HEK293 (cell line): ENCODE results near the gene FIP1L1.
"Not testable (repeated sequence)": the region's sequence is repeated elsewhere in the genome, so short reads cannot be mapped to it uniquely, and the experiment has no call there.

Experiments
- CTCF ChIA-PET: fragments of 350-600 bp; formaldehyde crosslinking; extraction: SDS; loops from one replicate; lab custom pipeline; 2021; ENCODE audit warnings: antibody characterized with exemption; lab: Yijun Ruan, JAX
- POLR2A ChIA-PET: fragments of 300-600 bp; formaldehyde crosslinking; extraction: SDS; loops from one replicate; lab custom pipeline; 2020; ENCODE audit warnings: antibody characterized with exemption, inconsistent platforms; lab: Yijun Ruan, JAX
- H3K27ac ChIP-seq: fragments of 200-500 bp; sonication (Bioruptor generic); 2 replicates; pipeline ENCODE4 v1.5.1; 2014; ENCODE audit warnings: low read depth, low read length, control low read depth, inconsistent platforms; ENCODE audit errors: extremely low read depth
- H3K36me3 ChIP-seq, 2 experiments: fragments of 200-500 bp in 1 of 2; sonication (Bioruptor generic) in 1 of 2; 1 replicate in 1 of 2; 2 replicates in 1 of 2; pipeline ENCODE4 v1.5.1; 2014 to 2017; ENCODE audit warnings: inconsistent platforms in 2 of 2, low read length in 2 of 2; ENCODE audit not compliant: control insufficient read depth in 2 of 2, insufficient read depth in 1 of 2
- H3K4me1 ChIP-seq: fragments of 200-500 bp; sonication (Bioruptor generic); 2 replicates; pipeline ENCODE4 v1.5.1; 2014; ENCODE audit warnings: mild to moderate bottlenecking, low read length, inconsistent platforms; ENCODE audit not compliant: control insufficient read depth, insufficient read depth
- H3K4me3 ChIP-seq: 2 replicates; pipeline ENCODE4 v1.5.1; 2011; ENCODE audit warnings: low read depth, mild to moderate bottlenecking, control low read depth, low read length, moderate library complexity
- H3K9me3 ChIP-seq: fragments of 200-500 bp; sonication (Bioruptor generic); 2 replicates; pipeline ENCODE4 v1.5.1; 2014; ENCODE audit warnings: low read depth, low read length, inconsistent platforms; ENCODE audit not compliant: control insufficient read depth, insufficient read depth
- KLF16 ChIP-seq: fragments of 450-650 bp; formaldehyde crosslinking; IDR thresholded peaks from 2 replicates; pipeline ENCODE4 v1.5.1; 2017; ENCODE audit warnings: missing biosample characterization, missing genetic modification characterization
- MYNN ChIP-seq: fragments of 450-650 bp; formaldehyde crosslinking; IDR thresholded peaks from 2 replicates; pipeline ENCODE4 v1.5.1; 2016; ENCODE audit warnings: missing biosample characterization, missing genetic modification characterization, borderline replicate concordance
- RBAK ChIP-seq: fragments of 450-650 bp; formaldehyde crosslinking; IDR thresholded peaks from 2 replicates; pipeline ENCODE4 v1.5.1; 2016; ENCODE audit warnings: missing biosample characterization, missing genetic modification characterization
- SCRT1 ChIP-seq: fragments of 450-650 bp; formaldehyde crosslinking; IDR thresholded peaks from 2 replicates; pipeline ENCODE4 v1.5.1; 2016; ENCODE audit warnings: missing biosample characterization, missing genetic modification characterization, borderline replicate concordance
- SP2 ChIP-seq: fragments of 450-650 bp; formaldehyde crosslinking; IDR thresholded peaks from 2 replicates; pipeline ENCODE4 v1.5.1; 2016; ENCODE audit warnings: missing biosample characterization, missing genetic modification characterization
- TCF7L2 ChIP-seq: IDR thresholded peaks from 2 replicates; pipeline ENCODE4 v1.6.1; 2011; ENCODE audit warnings: low read depth, mild to moderate bottlenecking, inconsistent platforms, low read length, moderate library complexity, borderline replicate concordance
- ZBTB21 ChIP-seq: fragments of 450-650 bp; formaldehyde crosslinking; IDR thresholded peaks from 2 replicates; pipeline ENCODE4 v1.5.1; 2017; ENCODE audit warnings: missing biosample characterization, missing genetic modification characterization
- ZFP69B ChIP-seq: fragments of 450-650 bp; formaldehyde crosslinking; IDR thresholded peaks from 2 replicates; pipeline ENCODE4 v1.5.1; 2016; ENCODE audit warnings: missing biosample characterization, missing genetic modification characterization
- ZNF10 ChIP-seq: fragments of 450-650 bp; formaldehyde crosslinking; IDR thresholded peaks from 2 replicates; pipeline ENCODE4 v1.5.1; 2017; ENCODE audit warnings: missing biosample characterization, missing genetic modification characterization
- ZNF138 ChIP-seq: fragments of 450-650 bp; formaldehyde crosslinking; IDR thresholded peaks from 2 replicates; pipeline ENCODE4 v1.5.1; 2016; ENCODE audit warnings: missing biosample characterization, missing genetic modification characterization, borderline replicate concordance
- ZNF16 ChIP-seq: fragments of 450-650 bp; formaldehyde crosslinking; IDR thresholded peaks from 2 replicates; pipeline ENCODE4 v1.5.1; 2016; ENCODE audit warnings: low read depth, missing biosample characterization, missing genetic modification characterization
- ZNF174 ChIP-seq: fragments of 450-650 bp; formaldehyde crosslinking; IDR thresholded peaks from 2 replicates; pipeline ENCODE4 v1.5.0; 2017; ENCODE audit warnings: missing biosample characterization, mild to moderate bottlenecking, missing genetic modification characterization
- ZNF2 ChIP-seq: fragments of 450-650 bp; formaldehyde crosslinking; IDR thresholded peaks from 2 replicates; pipeline ENCODE4 v1.5.1; 2016; ENCODE audit warnings: missing biosample characterization, missing genetic modification characterization
- ZNF391 ChIP-seq: fragments of 450-650 bp; formaldehyde crosslinking; IDR thresholded peaks from 2 replicates; pipeline ENCODE4 v1.5.1; 2016; ENCODE audit warnings: low read depth, missing biosample characterization, missing genetic modification characterization, borderline replicate concordance
- ZNF488 ChIP-seq: fragments of 450-650 bp; formaldehyde crosslinking; IDR thresholded peaks from 2 replicates; pipeline ENCODE4 v1.5.1; 2016; ENCODE audit warnings: missing biosample characterization, missing genetic modification characterization
- ZNF514 ChIP-seq: fragments of 450-650 bp; formaldehyde crosslinking; IDR thresholded peaks from 2 replicates; pipeline ENCODE4 v1.5.1; 2016; ENCODE audit warnings: missing biosample characterization, missing genetic modification characterization
- ZNF529 ChIP-seq: fragments of 450-650 bp; formaldehyde crosslinking; IDR thresholded peaks from 2 replicates; pipeline ENCODE4 v1.5.1; 2017; ENCODE audit warnings: missing genetic modification characterization, missing biosample characterization; ENCODE audit not compliant: insufficient replicate concordance
- ZNF549 ChIP-seq: fragments of 450-650 bp; IDR thresholded peaks from 2 replicates; pipeline ENCODE4 v1.5.1; 2018; ENCODE audit warnings: missing biosample characterization, missing genetic modification characterization, mild to moderate bottlenecking, inconsistent platforms, moderate library complexity
- ZNF560 ChIP-seq: fragments of 450-650 bp; formaldehyde crosslinking; IDR thresholded peaks from 2 replicates; pipeline ENCODE4 v1.5.1; 2017; ENCODE audit warnings: missing biosample characterization, missing genetic modification characterization, borderline replicate concordance
- ZNF624 ChIP-seq: fragments of 450-650 bp; formaldehyde crosslinking; IDR thresholded peaks from 2 replicates; pipeline ENCODE4 v1.5.1; 2017; ENCODE audit warnings: missing biosample characterization, missing genetic modification characterization
- ZNF785 ChIP-seq: fragments of 450-650 bp; formaldehyde crosslinking; IDR thresholded peaks from 2 replicates; pipeline ENCODE4 v1.5.1; 2016; ENCODE audit warnings: missing biosample characterization, missing genetic modification characterization
- TF ChIP-seq, protein P1 (sequence below): fragments of 450-650 bp; formaldehyde crosslinking; IDR thresholded peaks from 2 replicates; pipeline ENCODE4 v1.5.1; 2016; ENCODE audit warnings: missing biosample characterization, missing genetic modification characterization
- TF ChIP-seq, protein P2 (sequence below): fragments of 450-650 bp; formaldehyde crosslinking; IDR thresholded peaks from 2 replicates; pipeline ENCODE4 v1.5.1; 2017; ENCODE audit warnings: missing biosample characterization, missing genetic modification characterization

Gene FIP1L1

DNA sequence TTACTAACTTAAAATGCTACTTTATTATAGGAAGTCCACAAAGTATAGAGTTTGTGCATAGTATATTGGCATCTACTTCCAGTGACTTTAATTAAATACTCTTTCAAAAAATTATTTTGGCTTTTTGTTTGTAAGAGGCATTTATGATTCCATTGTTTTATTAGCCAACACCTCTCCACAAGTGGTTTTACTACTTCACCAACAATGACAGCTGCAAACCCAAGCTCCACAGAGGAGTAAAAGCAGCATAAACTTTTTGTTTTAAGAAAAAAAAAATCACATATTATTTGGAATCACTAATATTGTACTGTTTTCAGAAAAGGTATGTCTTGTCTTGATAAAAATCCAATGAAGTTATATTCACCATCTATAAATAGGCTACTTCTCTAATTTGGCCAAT is 88.5 kb downstream of the FIP1L1 start:
- Histone ChIP-seq H3K36me3 (peaks cover 1 to 18% of the 10 kb centered on the region in 2 experiments; a peak in 1 of 3 replicates), H3K27ac (no peak overlapping the region), H3K4me3 (no peak overlapping the region), H3K9me3 (no peaks in the 10 kb centered on the region), H3K4me1 (no peaks in the 10 kb centered on the region)
- ChIA-PET CTCF (no interaction called here), POLR2A (no interaction called here)
- TF ChIP-seq ZNF785 (tag by site-specific recombination) = no peak
- no peak for TF ChIP-seq TCF7L2
- no peak for TF ChIP-seq ZNF138
- TF ChIP-seq ZNF560 = no peak
- no peak for TF ChIP-seq RBAK (tag by site-specific recombination)
- TF ChIP-seq ZNF391 (tag by site-specific recombination) = no peak
- no peak for TF ChIP-seq ZFP69B

DNA sequence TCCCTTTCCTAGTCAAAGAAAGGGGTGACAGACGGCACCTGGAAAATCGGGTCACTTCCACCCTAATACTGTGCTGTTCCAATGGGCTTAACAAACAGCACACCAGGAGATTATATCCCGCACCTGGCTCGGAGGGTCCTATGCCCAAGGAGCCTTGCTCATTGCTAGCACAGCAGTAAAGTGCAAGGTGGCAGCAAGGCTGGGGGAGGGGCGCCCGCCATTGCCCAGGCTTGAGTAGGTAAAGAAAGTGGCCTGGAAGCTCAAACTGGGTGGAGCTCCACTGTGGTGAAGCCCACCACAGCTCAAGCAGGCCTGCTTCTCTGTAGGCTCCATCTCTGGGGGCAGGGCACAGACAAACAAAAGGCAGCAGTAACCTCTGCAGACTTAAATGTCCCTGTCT is 89.1 kb downstream of the FIP1L1 start:
- CTCF ChIA-PET = not testable (repeated sequence)

GRCh38 chr4:53476232-53477037 is 99.0 kb downstream of the FIP1L1 start:
- H3K27ac ChIP-seq = no peak overlapping the region
- H3K4me3 ChIP-seq = no peak overlapping the region
- ChIA-PET POLR2A (no interaction called here), CTCF (interaction anchor here (0.8 to 1.3 kb wide), 2 partner anchors 10 to 16 kb away, joined by 3 to 4 read pairs; no protein-coding TSS in a partner anchor)
- no peaks in the 10 kb centered on the region for H3K9me3 ChIP-seq
- TF ChIP-seq SP2 = no peak
- no peak for TF ChIP-seq ZNF10 (tag by site-specific recombination)
- H3K36me3 ChIP-seq = peaks cover 0 to 4% of the 10 kb centered on the region in 2 experiments; a peak in 1 of 3 replicates
- H3K4me1 ChIP-seq = no peaks in the 10 kb centered on the region

More for the DNA sequence above, 89.1 kb downstream of the FIP1L1 start:
- H3K4me1 ChIP-seq, H3K9me3 ChIP-seq, H3K4me3 ChIP-seq, POLR2A ChIA-PET, H3K27ac ChIP-seq: not testable (repeated sequence)
- H3K36me3 ChIP-seq = peaks cover 0 to 11% of the 10 kb centered on the region in 2 experiments; a peak in 1 of 3 replicates

DNA sequence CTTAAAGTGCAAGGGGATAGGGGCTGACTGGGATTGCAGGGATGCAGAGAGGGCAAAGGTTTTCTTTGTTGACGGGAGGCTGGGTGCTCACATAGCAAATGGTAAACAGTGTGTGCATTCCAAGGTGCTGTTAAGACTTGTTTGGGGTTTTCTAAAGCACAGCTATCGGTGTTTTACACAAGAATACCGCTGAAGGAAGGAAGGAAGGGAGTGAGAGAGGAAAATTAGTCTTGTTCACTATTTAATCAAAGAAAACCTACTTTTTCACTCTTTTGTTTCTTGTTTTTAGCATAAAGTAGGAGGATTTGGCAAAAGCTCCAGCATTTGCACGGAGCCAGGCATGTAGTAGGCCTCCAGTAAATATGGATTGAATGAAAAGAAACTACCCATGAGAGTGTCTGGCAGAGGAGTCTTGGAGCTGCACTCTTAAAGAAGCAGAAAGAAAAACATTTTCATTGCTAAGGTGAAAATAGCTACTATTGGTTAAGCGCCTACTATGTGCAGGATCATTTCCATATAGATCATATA is 99.7 kb downstream of the FIP1L1 start:
- POLR2A ChIA-PET = no interaction called here
- CTCF ChIA-PET = interaction anchor here (0.8 to 1.3 kb wide), 3 partner anchors 9 to 17 kb away, joined by 3 to 4 read pairs (median 4); no protein-coding TSS in a partner anchor
- Histone ChIP-seq H3K27ac (no peak overlapping the region), H3K4me1 (no peaks in the 10 kb centered on the region), H3K9me3 (no peaks in the 10 kb centered on the region), H3K4me3 (no peak overlapping the region), H3K36me3 (peaks cover 0 to 4% of the 10 kb centered on the region in 2 experiments; a peak in 1 of 3 replicates)
- TF ChIP-seq ZNF174 (no peak), ZNF2 (no peak), MYNN (no peak), SCRT1 (no peak), ZNF549 (tag by site-specific recombination) (no peak), ZBTB21 (tag by site-specific recombination) (no peak), ZNF514 (tag by site-specific recombination) (no peak), KLF16 (tag by site-specific recombination) (no peak), ZNF16 (tag by site-specific recombination) (no peak), ZNF488 (tag by site-specific recombination) (no peak), ZNF624 (tag by site-specific recombination) (no peak), ZNF529 (no peak)
- TF ChIP-seq, protein P1, sequence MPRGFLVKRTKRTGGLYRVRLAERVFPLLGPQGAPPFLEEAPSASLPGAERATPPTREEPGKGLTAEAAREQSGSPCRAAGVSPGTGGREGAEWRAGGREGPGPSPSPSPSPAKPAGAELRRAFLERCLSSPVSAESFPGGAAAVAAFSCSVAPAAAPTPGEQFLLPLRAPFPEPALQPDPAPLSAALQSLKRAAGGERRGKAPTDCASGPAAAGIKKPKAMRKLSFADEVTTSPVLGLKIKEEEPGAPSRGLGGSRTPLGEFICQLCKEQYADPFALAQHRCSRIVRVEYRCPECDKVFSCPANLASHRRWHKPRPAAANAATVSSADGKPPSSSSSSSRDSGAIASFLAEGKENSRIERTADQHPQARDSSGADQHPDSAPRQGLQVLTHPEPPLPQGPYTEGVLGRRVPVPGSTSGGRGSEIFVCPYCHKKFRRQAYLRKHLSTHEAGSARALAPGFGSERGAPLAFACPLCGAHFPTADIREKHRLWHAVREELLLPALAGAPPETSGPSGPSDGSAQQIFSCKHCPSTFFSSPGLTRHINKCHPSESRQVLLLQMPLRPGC (tag by site-specific recombination) = no peak
- TF ChIP-seq, protein P2, sequence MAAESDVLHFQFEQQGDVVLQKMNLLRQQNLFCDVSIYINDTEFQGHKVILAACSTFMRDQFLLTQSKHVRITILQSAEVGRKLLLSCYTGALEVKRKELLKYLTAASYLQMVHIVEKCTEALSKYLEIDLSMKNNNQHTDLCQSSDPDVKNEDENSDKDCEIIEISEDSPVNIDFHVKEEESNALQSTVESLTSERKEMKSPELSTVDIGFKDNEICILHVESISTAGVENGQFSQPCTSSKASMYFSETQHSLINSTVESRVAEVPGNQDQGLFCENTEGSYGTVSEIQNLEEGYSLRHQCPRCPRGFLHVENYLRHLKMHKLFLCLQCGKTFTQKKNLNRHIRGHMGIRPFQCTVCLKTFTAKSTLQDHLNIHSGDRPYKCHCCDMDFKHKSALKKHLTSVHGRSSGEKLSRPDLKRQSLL (tag by site-specific recombination) = no peak
